ENCODE results near the gene SFXN5. TPM values are rescaled to one million over a fixed set of nuclear protein-coding genes. Genes with fewer than 3 reads are reported as not detected.
A peak's percentile ranks its signal among the peaks of the same experiment; 100 is the strongest.
"Not testable (repeated sequence)": the region's sequence is repeated elsewhere in the genome, so short reads cannot be mapped to it uniquely, and the experiment has no call there.

The SFXN5 gene
- total RNA-seq, 4 donors from 2014 or later = 5.7 to 11.8 (median 6.7) TPM

GRCh38 chr2:73067043-73067442 is 4.5 kb downstream of the SFXN5 start:
- peaks cover 0 to 40% (median 8%) of the 10 kb centered on the region in 3 donors for H3K4me1 ChIP-seq
- H3K27me3 ChIP-seq = no peaks in the 10 kb centered on the region
- WGBS, 2 donors (ENCODE audit: low coverage in 1 of 2) = 92 to 100% methylated on average over 2 of the region's 2 CpGs
- H3K36me3 ChIP-seq = no peaks in the 10 kb centered on the region
- H3K4me3 ChIP-seq = no peak overlapping the region
- H3K27ac ChIP-seq = no peak overlapping the region
- no peak for TF ChIP-seq POLR2AphosphoS5 (IDR thresholded peaks at IDR 0.05)
- TF ChIP-seq EP300 (IDR thresholded peaks at IDR 0.05) = no peak
- no peak for TF ChIP-seq CTCF (IDR thresholded peaks at IDR 0.05)
- no peak for TF ChIP-seq POLR2A (IDR thresholded peaks at IDR 0.05)
- ATAC-seq = no peak
- H3K9me3 ChIP-seq = no peaks in the 10 kb centered on the region

GRCh38 chr2:73065070-73065469 is 6.4 kb downstream of the SFXN5 start:
- not testable (repeated sequence) for H3K27me3 ChIP-seq
- 100% methylated on average over 2 to 5 of the region's 5 CpGs for WGBS, 2 donors (ENCODE audit: low coverage in 1 of 2)

GRCh38 chr2:73063909-73064875 is 7.3 kb downstream of the SFXN5 start:
- H3K27me3 ChIP-seq = no peaks in the 10 kb centered on the region
- 54 to 82% methylated on average over 4 to 5 of the region's 8 CpGs for WGBS, 2 donors (ENCODE audit: low coverage in 1 of 2)
- ATAC-seq = no peak
- TF ChIP-seq POLR2AphosphoS5 (IDR thresholded peaks at IDR 0.05) = peak; percentile 26
- TF ChIP-seq CTCF (IDR thresholded peaks at IDR 0.05) = no peak
- no peaks in the 10 kb centered on the region for H3K9me3 ChIP-seq
- H3K36me3 ChIP-seq = no peaks in the 10 kb centered on the region
- peaks cover 0 to 21% (median 0%) of the 10 kb centered on the region in 3 donors for H3K4me1 ChIP-seq
- H3K4me3 ChIP-seq = no peak overlapping the region
- H3K27ac ChIP-seq = no peak overlapping the region

More at GRCh38 chr2:73065070-73065469, 6.4 kb downstream of the SFXN5 start:
- H3K4me3 ChIP-seq, H3K9me3 ChIP-seq, H3K27ac ChIP-seq, ATAC-seq, H3K36me3 ChIP-seq: not testable (repeated sequence)
- peaks cover 0 to 30% (median 4%) of the 10 kb centered on the region in 3 donors for H3K4me1 ChIP-seq

GRCh38 chr2:73063472-73063871 is 8.0 kb downstream of the SFXN5 start:
- no peak overlapping the region for H3K4me3 ChIP-seq
- no peaks in the 10 kb centered on the region for H3K9me3 ChIP-seq
- H3K27me3 ChIP-seq = no peaks in the 10 kb centered on the region
- 67 to 71% methylated on average over 4 of the region's 4 CpGs for WGBS, 2 donors (ENCODE audit: low coverage in 1 of 2)
- peaks cover 0 to 2% of the 10 kb centered on the region in 2 donors for H3K36me3 ChIP-seq
- peaks cover 0 to 14% (median 0%) of the 10 kb centered on the region in 3 donors for H3K4me1 ChIP-seq
- H3K27ac ChIP-seq = no peak overlapping the region
- ATAC-seq = no peak
- TF ChIP-seq CTCF (IDR thresholded peaks at IDR 0.05) (no peak), POLR2AphosphoS5 (IDR thresholded peaks at IDR 0.05) (no peak), POLR2A (IDR thresholded peaks at IDR 0.05) (no peak), EP300 (IDR thresholded peaks at IDR 0.05) (no peak)

GRCh38 chr2:73059106-73059505 is 12.4 kb downstream of the SFXN5 start:
- Histone ChIP-seq H3K27me3 (no peaks in the 10 kb centered on the region), H3K36me3 (peaks cover 2 to 41% of the 10 kb centered on the region in 2 donors), H3K4me1 (peaks cover 0 to 6% (median 0%) of the 10 kb centered on the region in 3 donors), H3K9me3 (peaks cover 0 to 16% (median 0%) of the 10 kb centered on the region in 3 donors), H3K4me3 (no peak overlapping the region), H3K27ac (no peak overlapping the region)
- ATAC-seq = no peak
- TF ChIP-seq POLR2A (IDR thresholded peaks at IDR 0.05) (no peak), CTCF (IDR thresholded peaks at IDR 0.05) (no peak), POLR2AphosphoS5 (IDR thresholded peaks at IDR 0.05) (no peak), EP300 (IDR thresholded peaks at IDR 0.05) (no peak)
- 100% methylated on average over 1 to 2 of the region's 6 CpGs for WGBS, 2 donors (ENCODE audit: low coverage in 1 of 2)
